H1 (cell line): Measurements from ENCODE around the gene CLMP. TPM values are rescaled to one million over a fixed set of nuclear protein-coding genes. Genes with fewer than 3 reads are reported as not detected.

Experiments used
- CTCF ChIA-PET: fragments of 300-600 bp; sonication (Branson Sonifier 250); formaldehyde crosslinking; loops from one replicate; lab custom pipeline; 2021; ENCODE audit not compliant: partially characterized antibody; lab: Charles Lee
- POLR2A ChIA-PET: fragments of 300-600 bp; sonication (Branson Sonifier 250); formaldehyde crosslinking; loops from one replicate; lab custom pipeline; 2021; ENCODE audit warnings: inconsistent platforms; ENCODE audit not compliant: partially characterized antibody; lab: Charles Lee
- DNase-seq, 2 experiments: peaks; one replicate each; pipeline versions ENCODE4 v3.0.0 to v3.0.0-alpha.2; 2010 to 2022; ENCODE audit warnings: low spot score in 2 of 2, low read depth in 1 of 2, mixed read lengths in 1 of 2
- FAIRE-seq: peaks from 2 replicates; lab custom pipeline; 2011; peaks lifted over from hg19 to GRCh38; lab: Jason Lieb, UNC
- H2AFZ ChIP-seq: 2 replicates; pipeline ENCODE4 v1.8.1; 2012; ENCODE audit warnings: low read length, inconsistent platforms
- H2AK5ac ChIP-seq: 2 replicates; pipeline ENCODE4 v1.6.1; 2013; ENCODE audit warnings: low read depth, low read length
- H2BK120ac ChIP-seq: replicated peaks from 2 replicates; pipeline ENCODE3; 2013; ENCODE audit warnings: low read depth, low read length, inconsistent platforms
- H2BK12ac ChIP-seq: 2 replicates; pipeline ENCODE4 v1.6.1; 2013; ENCODE audit warnings: low read depth, low read length
- H2BK15ac ChIP-seq: 2 replicates; pipeline ENCODE4 v1.6.1; 2013; ENCODE audit warnings: low read length
- H2BK20ac ChIP-seq: 2 replicates; pipeline ENCODE4 v1.6.1; 2013; ENCODE audit warnings: low read length
- H2BK5ac ChIP-seq: 2 replicates; pipeline ENCODE4 v1.6.1; 2013; ENCODE audit warnings: low read depth, low read length
- H3K14ac ChIP-seq: 2 replicates; pipeline ENCODE4 v1.6.1; 2013; ENCODE audit warnings: inconsistent platforms; ENCODE audit not compliant: insufficient read length
- H3K18ac ChIP-seq: 2 replicates; pipeline ENCODE4 v1.6.1; 2013; ENCODE audit warnings: low read length; ENCODE audit errors: extremely low read depth
- H3K23ac ChIP-seq: 2 replicates; pipeline ENCODE4 v1.6.1; 2013; ENCODE audit warnings: inconsistent platforms; ENCODE audit not compliant: insufficient read length
- H3K23me2 ChIP-seq: 2 replicates; pipeline ENCODE4 v1.6.1; 2013; ENCODE audit warnings: low read depth, low read length
- H3K27ac ChIP-seq: 2 replicates; pipeline ENCODE4 v1.6.1; 2011; ENCODE audit warnings: low read depth, low read length, inconsistent platforms
- H3K27me3 ChIP-seq, 4 experiments: replicated peaks in 1 of 4; 1 replicate in 1 of 4; 2 replicates in 3 of 4; pipeline versions ENCODE4 v1.6.1 to v1.8.1; 2011 to 2013; ENCODE audit warnings: low read length in 3 of 4, mild to moderate bottlenecking in 3 of 4, inconsistent platforms in 2 of 4, mixed read lengths in 2 of 4, moderate library complexity in 1 of 4; ENCODE audit not compliant: control insufficient read depth in 3 of 4, insufficient read depth in 3 of 4; ENCODE audit errors: extremely low read depth in 1 of 4
- H3K36me3 ChIP-seq, 4 experiments: 2 replicates each; pipeline versions ENCODE4 v1.6.1 to v1.8.1; 2011 to 2013; ENCODE audit warnings: mild to moderate bottlenecking in 4 of 4, low read length in 3 of 4, moderate library complexity in 2 of 4, control low read depth in 1 of 4, inconsistent platforms in 1 of 4; ENCODE audit not compliant: insufficient read depth in 4 of 4, control insufficient read depth in 2 of 4
- H3K4ac ChIP-seq: replicated peaks from 2 replicates; pipeline ENCODE3; 2013; ENCODE audit warnings: low read length, low read depth, mixed read lengths, inconsistent platforms; ENCODE audit not compliant: insufficient read length
- H3K4me1 ChIP-seq, 4 experiments: replicated peaks in 1 of 4; 1 replicate in 1 of 4; 2 replicates in 3 of 4; pipeline versions ENCODE4 v1.6.1 to v1.8.1; 2011 to 2013; ENCODE audit warnings: low read length in 3 of 4, inconsistent platforms in 2 of 4, mixed read lengths in 1 of 4; ENCODE audit not compliant: insufficient read depth in 4 of 4, control insufficient read depth in 3 of 4
- H3K4me2 ChIP-seq, 2 experiments: 2 replicates each; pipeline versions ENCODE4 v1.6.1 to v1.8.1; 2011 to 2013; ENCODE audit warnings: low read depth in 2 of 2, low read length in 2 of 2, control low read depth in 1 of 2, inconsistent platforms in 1 of 2, mild to moderate bottlenecking in 1 of 2; ENCODE audit not compliant: insufficient read depth in 1 of 2
- H3K4me3 ChIP-seq, 4 experiments: fragments of 200-600, 300-600 bp in 1 of 4; sonication (generic), shearing (Covaris generic), sonication (Bioruptor Twin) in 1 of 4; 2 replicates each; pipeline versions ENCODE4 v1.5.1 to v1.8.1; 2011 to 2016; ENCODE audit warnings: low read length in 4 of 4, low read depth in 3 of 4, control low read depth in 2 of 4, inconsistent platforms in 2 of 4, mild to moderate bottlenecking in 2 of 4, mixed read lengths in 1 of 4, moderate library complexity in 1 of 4; ENCODE audit not compliant: insufficient read depth in 2 of 4; ENCODE audit errors: extremely low read depth in 1 of 4
- H3K56ac ChIP-seq: replicated peaks from 2 replicates; pipeline ENCODE3; 2013; ENCODE audit warnings: low read depth, mild to moderate bottlenecking, mixed read lengths, low read length, inconsistent platforms; ENCODE audit not compliant: insufficient read length
- H3K79me1 ChIP-seq: 2 replicates; pipeline ENCODE4 v1.6.1; 2013; ENCODE audit warnings: low read depth, low read length, control low read depth
- H3K79me2 ChIP-seq, 2 experiments: 2 replicates each; pipeline versions ENCODE4 v1.6.1 to v1.8.1; 2012 to 2013; ENCODE audit warnings: low read length in 2 of 2, mild to moderate bottlenecking in 2 of 2, inconsistent platforms in 1 of 2; ENCODE audit not compliant: insufficient read depth in 2 of 2, control insufficient read depth in 1 of 2
- H3K9ac ChIP-seq, 4 experiments: replicated peaks in 1 of 4; 1 replicate in 1 of 4; 2 replicates in 3 of 4; pipeline versions ENCODE4 v1.6.1 to v1.8.1; 2011 to 2013; ENCODE audit warnings: low read depth in 3 of 4, low read length in 3 of 4, control low read depth in 2 of 4, mild to moderate bottlenecking in 2 of 4, moderate library complexity in 2 of 4, inconsistent platforms in 1 of 4; ENCODE audit errors: extremely low read depth in 1 of 4
- H3K9me3 ChIP-seq, 2 experiments: 2 replicates each; pipeline versions ENCODE4 v1.6.1 to v1.8.1; 2012 to 2013; ENCODE audit warnings: mild to moderate bottlenecking in 2 of 2, moderate library complexity in 2 of 2, control low read depth in 1 of 2, inconsistent platforms in 1 of 2, low read depth in 1 of 2, low read length in 1 of 2, mixed read lengths in 1 of 2; ENCODE audit not compliant: insufficient read depth in 2 of 2
- H4K20me1 ChIP-seq, 2 experiments: replicated peaks in 1 of 2; 2 replicates each; pipeline versions ENCODE3 to v1.8.1; 2011 to 2013; ENCODE audit warnings: inconsistent platforms in 2 of 2, low read length in 2 of 2, mild to moderate bottlenecking in 1 of 2; ENCODE audit not compliant: insufficient read depth in 2 of 2, control insufficient read depth in 1 of 2
- H4K5ac ChIP-seq: 2 replicates; pipeline ENCODE4 v1.6.1; 2013; ENCODE audit warnings: low read length, low read depth, mixed read lengths, inconsistent platforms; ENCODE audit not compliant: insufficient read length
- H4K8ac ChIP-seq: 2 replicates; pipeline ENCODE4 v1.8.0; 2013; ENCODE audit warnings: mild to moderate bottlenecking, moderate library complexity, low read length, inconsistent platforms; ENCODE audit not compliant: insufficient read depth; ENCODE audit errors: extremely low read depth
- H4K91ac ChIP-seq: replicated peaks from 2 replicates; pipeline ENCODE3; 2013; ENCODE audit warnings: low read length, mixed read lengths, inconsistent platforms; ENCODE audit not compliant: insufficient read length
- CHD2 ChIP-seq: IDR thresholded peaks from 2 replicates; pipeline ENCODE4 v1.6.1; 2012; ENCODE audit warnings: low read length, improper control_type of control experiment
- EZH2 ChIP-seq: fragments of 200-600 bp; sonication (generic); IDR thresholded peaks from 2 replicates; pipeline ENCODE4 v1.7.1; 2012; ENCODE audit warnings: low read depth, mild to moderate bottlenecking, moderate library complexity, low read length, inconsistent platforms; ENCODE audit not compliant: severe bottlenecking
- POU5F1 ChIP-seq: IDR thresholded peaks from 2 replicates; pipeline ENCODE4 v1.6.1; 2011; ENCODE audit warnings: low read depth, mild to moderate bottlenecking, low read length, moderate library complexity
- RXRA ChIP-seq: IDR thresholded peaks from 2 replicates; pipeline ENCODE4 v1.6.1; 2011; ENCODE audit warnings: low read depth, mild to moderate bottlenecking, low read length, moderate library complexity; ENCODE audit not compliant: insufficient read depth
- SP2 ChIP-seq: IDR thresholded peaks from 2 replicates; pipeline ENCODE4 v1.6.1; 2012; ENCODE audit warnings: mild to moderate bottlenecking, low read length, inconsistent platforms
- SUZ12 ChIP-seq: fragments of 200-600 bp; sonication (generic); IDR thresholded peaks from 2 replicates; pipeline ENCODE4 v1.6.1; 2012; ENCODE audit warnings: mild to moderate bottlenecking, inconsistent platforms, low read length, moderate library complexity, mixed read lengths
- WGBS, 2 experiments: shearing (Covaris generic) in 1 of 2; methylation state at CpG; one replicate each; pipeline versions ENCODE4 v1.1.6 to v1.1.7; 2013 to 2015; ENCODE audit warnings: low lambda C conversion rate in 2 of 2, mixed read lengths in 2 of 2, inconsistent platforms in 1 of 2, low coverage in 1 of 2, missing lambda C conversion rate in 1 of 2; ENCODE audit not compliant: insufficient replicate concordance in 2 of 2, insufficient coverage in 1 of 2, insufficient read length in 1 of 2; ENCODE audit errors: extremely low coverage in 1 of 2, missing lambda C conversion rate in 1 of 2; 5-methylcytosine and 5-hydroxymethylcytosine counted together
- polyA plus RNA-seq, 7 experiments: library from polyadenylated mRNA; depleted of rRNA in 3 of 7; stranded (reverse) in 5 of 7; unstranded in 2 of 7; fragments of >200 nt in 5 of 7; fragments of 200-250 nt in 2 of 7; gene quantifications; 1 replicate in 5 of 7; 2 replicates in 1 of 7; 4 replicates in 1 of 7; pipeline versions ENCODE4 v1.2.1 to v1.2.3, GENCODE V29; 2011 to 2013; ENCODE audit warnings: missing spikeins in 2 of 7, mixed read lengths in 2 of 7
- total RNA-seq: library from RNA; stranded (reverse); fragmentation: NEBNext Ultra II Directional; extraction: Animal tissue kit (Norgen Biotek cat#: 25700); gene quantifications from 2 replicates; pipeline ENCODE4 v1.2.1, GENCODE V29; 2021
- TF ChIP-seq, protein P1 (sequence below): IDR thresholded peaks from 2 replicates; pipeline ENCODE4 v1.6.1; 2012; ENCODE audit warnings: inconsistent platforms

The CLMP gene
- total and polyA plus RNA-seq, 2 of the 8 experiments (the other 6 are each of a cell fraction or from before 2014, with no cell fraction given): 9.9 to 24.1 TPM

DNA sequence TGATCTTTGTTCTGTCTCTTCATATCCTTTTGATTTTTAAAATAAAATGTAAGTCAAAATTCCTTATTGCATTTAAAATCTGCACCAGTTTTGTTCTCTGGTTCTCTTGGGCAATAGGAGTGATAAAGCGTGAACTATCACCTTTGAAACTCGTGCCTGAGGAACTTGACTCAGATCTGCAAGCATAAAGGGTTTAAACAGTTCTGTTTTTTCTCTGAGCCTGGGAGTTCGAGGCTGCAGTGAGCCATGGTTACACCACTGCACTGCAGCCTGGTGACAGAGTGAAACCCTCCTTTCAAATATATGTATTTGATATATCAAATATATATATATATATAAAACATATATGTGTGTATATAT is 38.9 kb upstream of the CLMP start:
- H3K79me2 ChIP-seq: no peaks in the 10 kb centered on the region
- POLR2A ChIA-PET: no interaction called here
- no peak overlapping the region for H2BK20ac ChIP-seq
- H3K9ac ChIP-seq: no peak overlapping the region
- H4K8ac ChIP-seq: no peak overlapping the region
- H3K4ac ChIP-seq: no peak overlapping the region
- no peaks in the 10 kb centered on the region; the same call in 1 of the 2 replicates for H3K23me2 ChIP-seq
- H2BK120ac ChIP-seq: no peak overlapping the region
- H3K4me3 ChIP-seq: no peak overlapping the region
- no peak overlapping the region for H2BK15ac ChIP-seq
- DNase-seq (no peak), FAIRE-seq (no peak)
- H3K18ac ChIP-seq: no peak overlapping the region
- H3K23ac ChIP-seq: no peak overlapping the region
- no peaks in the 10 kb centered on the region for H3K4me1 ChIP-seq
- H4K20me1 ChIP-seq: no peaks in the 10 kb centered on the region
- H2AK5ac ChIP-seq: no peak overlapping the region
- H3K14ac ChIP-seq: no peak overlapping the region
- no peak overlapping the region for H2AFZ ChIP-seq
- H3K56ac ChIP-seq: no peak overlapping the region
- H3K79me1 ChIP-seq: no peaks in the 10 kb centered on the region
- no peak overlapping the region for H4K91ac ChIP-seq
- no peak overlapping the region for H3K27ac ChIP-seq
- no peak overlapping the region for H4K5ac ChIP-seq
- CTCF ChIA-PET: interaction anchor here (1.6 to 9.8 kb wide), 5 partner anchors 11 to 121 kb away, joined by 5 to 92 read pairs (median 9); no protein-coding TSS in a partner anchor
- H2BK5ac ChIP-seq: no peak overlapping the region
- no peaks in the 10 kb centered on the region for H3K9me3 ChIP-seq
- no peak overlapping the region for H3K4me2 ChIP-seq
- WGBS, 2 experiments: 91% methylated on average over 3 of the region's 3 CpGs; no CpG with 5 or more reads in 1 of the 2 experiments
- H3K36me3 ChIP-seq: no peaks in the 10 kb centered on the region
- no peaks in the 10 kb centered on the region for H3K27me3 ChIP-seq
- H2BK12ac ChIP-seq: no peak overlapping the region
- no peak for TF ChIP-seq RXRA
- no peak for TF ChIP-seq POU5F1
- TF ChIP-seq, protein P1, sequence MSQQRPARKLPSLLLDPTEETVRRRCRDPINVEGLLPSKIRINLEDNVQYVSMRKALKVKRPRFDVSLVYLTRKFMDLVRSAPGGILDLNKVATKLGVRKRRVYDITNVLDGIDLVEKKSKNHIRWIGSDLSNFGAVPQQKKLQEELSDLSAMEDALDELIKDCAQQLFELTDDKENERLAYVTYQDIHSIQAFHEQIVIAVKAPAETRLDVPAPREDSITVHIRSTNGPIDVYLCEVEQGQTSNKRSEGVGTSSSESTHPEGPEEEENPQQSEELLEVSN: no peak
- TF ChIP-seq EZH2: no peak
- TF ChIP-seq SP2: no peak
- TF ChIP-seq SUZ12: no peak
- no peak for TF ChIP-seq CHD2
